ENCODE results near the gene ZFYVE28.

ZFYVE28 gene

GRCh38 chr4:2300431-2301224 is 117.8 kb downstream of the ZFYVE28 start:
- DNase-seq: no peak

- DNase-seq: no peak
These were observed 118.7 kb downstream of the ZFYVE28 start for GRCh38 chr4:2299794-2300193.

- DNase-seq: no peak
These were observed 119.9 kb downstream of the ZFYVE28 start for GRCh38 chr4:2298532-2298991.

GRCh38 chr4:2297606-2298531 is 120.6 kb downstream of the ZFYVE28 start:
- DNase-seq: no peak

GRCh38 chr4:2296631-2297601 is 121.5 kb downstream of the ZFYVE28 start:
- DNase-seq: no peak

GRCh38 chr4:2295900-2296442 is 122.5 kb downstream of the ZFYVE28 start:
- no peak for DNase-seq

GRCh38 chr4:2295500-2295899 is 122.9 kb downstream of the ZFYVE28 start:
- DNase-seq: no peak

- no peak for DNase-seq
These were observed 125.8 kb downstream of the ZFYVE28 start for GRCh38 chr4:2292646-2293108.

GRCh38 chr4:2291705-2292645 is 126.5 kb downstream of the ZFYVE28 start:
- no peak for DNase-seq

GRCh38 chr4:2290974-2291704 is 127.3 kb downstream of the ZFYVE28 start:
- DNase-seq: peak in 1 of 2 donors; percentile 6

GRCh38 chr4:2290488-2290887 is 128.0 kb downstream of the ZFYVE28 start:
- no peak for DNase-seq

- no peak for DNase-seq
These were observed 128.5 kb downstream of the ZFYVE28 start for GRCh38 chr4:2289955-2290333.

- DNase-seq: no peak
These were observed 129.0 kb downstream of the ZFYVE28 start for GRCh38 chr4:2289311-2289954.

- DNase-seq: no peak
These were observed 130.3 kb downstream of the ZFYVE28 start for GRCh38 chr4:2288051-2288541.

GRCh38 chr4:2287594-2287915 is 130.9 kb downstream of the ZFYVE28 start:
- no peak for DNase-seq

- no peak for DNase-seq
These were observed 131.4 kb downstream of the ZFYVE28 start for GRCh38 chr4:2286904-2287593.

- DNase-seq: no peak
These were observed 132.6 kb downstream of the ZFYVE28 start for GRCh38 chr4:2285613-2286381.

- no peak for DNase-seq
These were observed 133.4 kb downstream of the ZFYVE28 start for GRCh38 chr4:2284934-2285612.
